GM12865 (cell line): ENCODE data around the gene PDGFD.
A peak's percentile ranks its signal among the peaks of the same experiment; 100 is the strongest.

Experiments
- DNase-seq: peaks from one replicate; pipeline ENCODE4 v3.0.0; 2010; ENCODE audit warnings: low read depth
- H3K4me3 ChIP-seq: 2 replicates; pipeline ENCODE4 v1.5.1; 2011; ENCODE audit warnings: mild to moderate bottlenecking, low read depth, low read length, control low read depth
- TF ChIP-seq, protein P1 (sequence below): IDR thresholded peaks from 2 replicates; pipeline ENCODE4 v1.5.1; 2011; ENCODE audit warnings: low read length, control low read depth, low read depth, inconsistent platforms; ENCODE audit not compliant: insufficient read depth; ENCODE audit errors: missing control alignments

Gene PDGFD

DNA sequence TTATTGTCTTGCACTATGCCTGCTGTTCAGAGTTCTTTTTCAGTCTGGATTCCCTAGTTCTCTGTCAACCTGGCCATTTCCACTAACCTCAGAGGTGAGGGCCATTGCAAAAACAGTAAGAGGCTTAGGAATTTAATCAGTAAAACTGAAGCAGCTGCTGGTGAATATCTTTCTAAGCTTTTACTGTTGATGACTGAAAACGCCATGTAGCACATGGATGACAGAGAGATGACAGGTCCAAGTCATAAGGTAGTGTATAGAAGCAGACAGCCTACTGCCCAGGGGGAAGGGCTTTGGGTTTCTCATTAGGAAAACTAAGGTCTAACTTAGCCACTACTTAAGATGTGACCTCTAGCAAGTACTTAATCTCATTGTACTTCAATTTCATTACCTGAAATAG is 280.1 kb downstream of the PDGFD start:
- DNase-seq, result no peak
- no peak overlapping the region for H3K4me3 ChIP-seq
- TF ChIP-seq, protein P1, sequence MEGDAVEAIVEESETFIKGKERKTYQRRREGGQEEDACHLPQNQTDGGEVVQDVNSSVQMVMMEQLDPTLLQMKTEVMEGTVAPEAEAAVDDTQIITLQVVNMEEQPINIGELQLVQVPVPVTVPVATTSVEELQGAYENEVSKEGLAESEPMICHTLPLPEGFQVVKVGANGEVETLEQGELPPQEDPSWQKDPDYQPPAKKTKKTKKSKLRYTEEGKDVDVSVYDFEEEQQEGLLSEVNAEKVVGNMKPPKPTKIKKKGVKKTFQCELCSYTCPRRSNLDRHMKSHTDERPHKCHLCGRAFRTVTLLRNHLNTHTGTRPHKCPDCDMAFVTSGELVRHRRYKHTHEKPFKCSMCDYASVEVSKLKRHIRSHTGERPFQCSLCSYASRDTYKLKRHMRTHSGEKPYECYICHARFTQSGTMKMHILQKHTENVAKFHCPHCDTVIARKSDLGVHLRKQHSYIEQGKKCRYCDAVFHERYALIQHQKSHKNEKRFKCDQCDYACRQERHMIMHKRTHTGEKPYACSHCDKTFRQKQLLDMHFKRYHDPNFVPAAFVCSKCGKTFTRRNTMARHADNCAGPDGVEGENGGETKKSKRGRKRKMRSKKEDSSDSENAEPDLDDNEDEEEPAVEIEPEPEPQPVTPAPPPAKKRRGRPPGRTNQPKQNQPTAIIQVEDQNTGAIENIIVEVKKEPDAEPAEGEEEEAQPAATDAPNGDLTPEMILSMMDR, result no peak

DNA sequence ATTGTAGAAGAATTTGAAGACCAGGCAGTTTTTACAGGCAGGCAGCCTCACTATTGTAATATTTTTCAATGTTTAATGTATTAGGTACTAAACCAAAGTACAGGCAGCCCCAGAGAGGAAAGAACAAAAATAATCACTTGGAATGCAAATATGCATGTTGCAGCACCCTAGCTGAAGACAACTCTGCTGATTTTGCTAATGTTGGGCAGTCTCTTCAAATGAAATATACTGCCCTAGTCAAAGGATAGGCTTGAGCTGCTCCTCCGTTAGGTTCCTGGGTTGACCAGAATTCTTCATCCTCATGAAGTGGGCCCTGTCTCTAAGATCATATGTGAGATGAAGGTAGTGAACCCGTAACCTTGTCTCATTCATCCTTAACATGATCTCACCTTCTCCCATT is 280.7 kb downstream of the PDGFD start:
- DNase-seq, result no peak
- TF ChIP-seq, protein P1, result no peak
- no peak overlapping the region for H3K4me3 ChIP-seq

DNA sequence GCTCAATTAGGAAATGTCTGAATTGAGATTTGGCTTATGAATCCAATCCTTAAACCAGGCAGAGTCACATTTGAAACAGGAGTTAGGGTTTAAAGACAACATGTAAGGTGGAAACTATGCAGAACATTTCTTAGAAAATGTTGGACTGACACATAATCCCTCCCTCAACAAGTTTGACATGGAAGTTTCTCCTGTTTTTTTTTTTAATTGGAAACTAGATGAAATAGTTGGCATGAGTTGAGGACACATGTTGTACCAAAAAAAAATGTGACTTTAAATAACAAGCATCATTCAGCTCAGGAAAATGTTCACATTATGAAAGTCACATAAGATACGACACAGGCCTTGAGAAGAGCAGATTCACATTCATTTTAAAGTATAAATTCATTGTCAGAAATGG is 282.4 kb downstream of the PDGFD start:
- TF ChIP-seq, protein P1, result no peak
- no peak overlapping the region for H3K4me3 ChIP-seq
- DNase-seq, result no peak

DNA sequence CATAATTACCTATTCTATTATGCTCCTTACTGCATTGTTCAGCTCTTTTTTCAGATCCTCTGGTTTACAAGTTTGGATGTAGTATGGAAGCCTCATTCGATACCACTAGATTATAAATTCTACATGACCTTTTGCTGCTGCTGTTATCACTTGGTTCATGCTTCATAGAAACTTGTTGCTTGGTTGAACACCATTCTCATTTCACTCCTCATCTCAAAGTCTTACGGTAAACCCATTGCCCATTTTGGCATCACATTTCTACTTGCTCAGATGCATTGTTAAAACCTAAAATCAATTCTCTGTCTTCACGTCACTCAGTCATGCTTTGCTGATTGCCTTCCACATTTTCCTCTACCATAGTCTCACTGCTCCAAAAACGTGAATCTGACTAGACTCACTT is 283.0 kb downstream of the PDGFD start:
- no peak overlapping the region for H3K4me3 ChIP-seq
- DNase-seq, result no peak
- TF ChIP-seq, protein P1, result no peak

DNA sequence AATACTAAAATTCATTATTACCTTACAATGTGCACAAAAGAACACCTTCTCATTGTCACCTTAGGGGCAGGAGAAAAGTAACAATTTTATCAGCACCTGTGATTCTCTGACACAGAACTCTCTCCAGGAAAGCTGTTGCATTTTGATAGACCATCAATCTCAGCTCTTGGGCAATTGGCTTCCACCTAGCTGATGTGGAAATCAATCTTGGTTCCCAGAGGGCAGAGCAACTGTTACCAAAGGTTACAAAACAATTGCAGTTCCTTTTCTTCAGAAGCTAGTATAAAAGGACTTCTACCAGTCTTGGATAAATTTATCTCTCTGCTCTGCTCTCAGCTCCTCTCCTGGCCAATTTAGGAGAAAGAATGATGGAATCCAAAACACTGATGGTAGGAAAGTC is 285.3 kb downstream of the PDGFD start:
- no peak for DNase-seq
- no peak overlapping the region for H3K4me3 ChIP-seq
- TF ChIP-seq, protein P1, result no peak

- DNase-seq, result peak; percentile 19
- H3K4me3 ChIP-seq, result no peak overlapping the region
- TF ChIP-seq, protein P1, result no peak
Measured at GRCh38 chr11:103877221-103877620, 286.7 kb downstream of the PDGFD start.

DNA sequence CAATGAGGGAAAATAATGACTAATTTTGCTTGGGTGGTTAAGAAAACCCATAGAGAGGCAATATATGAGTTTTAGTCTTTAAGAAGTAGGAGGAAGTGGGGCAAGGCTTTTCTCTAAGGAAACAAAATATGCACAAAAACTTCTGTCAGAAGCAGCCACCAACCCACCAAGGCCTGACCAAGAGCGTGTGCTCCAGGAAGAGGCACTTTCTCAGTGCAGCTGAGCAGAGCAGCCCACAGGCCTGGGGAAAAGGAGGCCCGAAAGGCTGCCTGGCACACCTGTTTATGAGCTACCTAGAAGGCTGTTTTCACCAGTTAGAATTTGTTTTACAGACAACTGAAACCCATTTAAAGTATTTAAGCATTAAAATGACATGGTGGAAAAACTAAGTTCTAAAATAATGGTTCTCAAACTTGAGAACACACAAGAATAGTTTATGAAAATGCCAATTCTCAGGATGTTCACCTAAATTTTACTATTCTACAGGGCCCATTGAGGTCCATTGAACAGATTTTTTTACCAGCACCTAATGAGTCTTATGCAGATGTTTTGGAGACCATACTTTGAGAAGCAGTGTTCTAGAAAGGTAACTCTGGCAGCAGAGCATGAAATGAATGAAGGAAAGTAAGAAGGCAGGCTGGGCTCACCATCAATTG is 288.0 kb downstream of the PDGFD start:
- no peak overlapping the region for H3K4me3 ChIP-seq
- TF ChIP-seq, protein P1, result no peak
- peak; percentile 61 for DNase-seq
